ENCODE measurements around the gene TK1. TPM values are rescaled to one million over a fixed set of nuclear protein-coding genes. Genes with fewer than 3 reads are reported as not detected.

The TK1 gene
- total RNA-seq, 1 experiment from 2014 or later, result 190 TPM

DNA sequence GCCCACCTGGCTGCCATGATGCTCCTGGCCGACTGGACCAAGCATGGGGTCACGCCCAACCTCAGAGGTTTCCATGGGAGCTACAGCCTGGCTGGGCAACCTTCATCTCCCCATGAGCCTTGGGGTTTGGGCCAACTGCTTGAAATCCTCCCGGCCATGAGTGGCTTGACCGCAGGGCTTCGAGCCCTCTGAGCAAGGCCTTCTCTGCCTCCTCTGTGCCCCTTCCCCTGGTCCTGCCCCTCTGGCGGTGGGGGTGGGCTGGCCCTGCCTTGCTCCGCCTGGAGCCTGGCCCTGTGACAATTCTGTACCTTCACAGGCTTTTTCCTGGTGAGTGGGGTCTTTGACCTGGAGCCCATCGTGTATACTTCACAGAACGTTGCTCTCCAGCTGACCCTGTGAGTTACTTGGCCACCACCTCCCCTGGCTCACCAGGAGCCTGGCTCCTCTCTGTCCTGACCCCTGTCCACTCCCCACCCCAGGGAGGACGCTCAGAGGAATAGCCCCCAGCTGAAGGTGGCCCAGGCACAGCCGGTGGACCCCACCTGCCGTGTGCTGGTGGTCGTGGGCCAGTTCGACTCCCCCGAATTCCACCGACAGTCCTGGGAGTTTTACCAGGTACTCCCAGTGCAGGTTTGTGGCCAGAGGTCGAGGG, 18.4 kb upstream of the TK1 start:
- no peak overlapping the region for H3K4me3 ChIP-seq (ENCODE audit: low read depth, low read length)
- no peaks in the 10 kb centered on the region for H3K27me3 ChIP-seq (replicated peaks; ENCODE audit: control insufficient read depth, insufficient read depth, low read length)
- no peaks in the 10 kb centered on the region for H3K4me1 Mint-ChIP-seq (ENCODE audit: low read depth, unreplicated experiment)
- H3K4me1 ChIP-seq, result no peaks in the 10 kb centered on the region
- intact Hi-C loops (cut with micrococcal nuclease; ENCODE audit: unreplicated experiment), result no loop called here
- no peak for DNase-seq
- H3K36me3 Mint-ChIP-seq (ENCODE audit: insufficient read depth, unreplicated experiment), result peaks cover 4% of the 10 kb centered on the region
- ChIA-PET CTCF (interaction anchor here (1.7 to 2.9 kb wide), 2 partner anchors 19 to 29 kb away, joined by 4 to 9 read pairs; partner anchors contain the start of genes AFMID and TK1), POLR2A (interaction anchor here (1.0 kb wide), 1 partner anchor 18 kb away, joined by 3 read pairs; the partner anchor contains the start of genes AFMID and TK1)
- H3K9me3 Mint-ChIP-seq (ENCODE audit: unreplicated experiment), result no peaks in the 10 kb centered on the region
- BruUV-seq (replicated peaks), result no TSS peak
- TF ChIP-seq, protein P1, sequence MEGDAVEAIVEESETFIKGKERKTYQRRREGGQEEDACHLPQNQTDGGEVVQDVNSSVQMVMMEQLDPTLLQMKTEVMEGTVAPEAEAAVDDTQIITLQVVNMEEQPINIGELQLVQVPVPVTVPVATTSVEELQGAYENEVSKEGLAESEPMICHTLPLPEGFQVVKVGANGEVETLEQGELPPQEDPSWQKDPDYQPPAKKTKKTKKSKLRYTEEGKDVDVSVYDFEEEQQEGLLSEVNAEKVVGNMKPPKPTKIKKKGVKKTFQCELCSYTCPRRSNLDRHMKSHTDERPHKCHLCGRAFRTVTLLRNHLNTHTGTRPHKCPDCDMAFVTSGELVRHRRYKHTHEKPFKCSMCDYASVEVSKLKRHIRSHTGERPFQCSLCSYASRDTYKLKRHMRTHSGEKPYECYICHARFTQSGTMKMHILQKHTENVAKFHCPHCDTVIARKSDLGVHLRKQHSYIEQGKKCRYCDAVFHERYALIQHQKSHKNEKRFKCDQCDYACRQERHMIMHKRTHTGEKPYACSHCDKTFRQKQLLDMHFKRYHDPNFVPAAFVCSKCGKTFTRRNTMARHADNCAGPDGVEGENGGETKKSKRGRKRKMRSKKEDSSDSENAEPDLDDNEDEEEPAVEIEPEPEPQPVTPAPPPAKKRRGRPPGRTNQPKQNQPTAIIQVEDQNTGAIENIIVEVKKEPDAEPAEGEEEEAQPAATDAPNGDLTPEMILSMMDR (IDR thresholded peaks at IDR 0.05; ENCODE audit: insufficient read depth in 1 of 2, low read depth in 1 of 2, low read length in 1 of 2, severe bottlenecking in 1 of 2, unreplicated experiment in 1 of 2), result no peak
- H3K27ac Mint-ChIP-seq (ENCODE audit: unreplicated experiment), result no peak overlapping the region
- no peaks in the 10 kb centered on the region for H3K9me3 ChIP-seq
- peaks cover 2% of the 10 kb centered on the region for H3K36me3 ChIP-seq (ENCODE audit: control insufficient read depth, insufficient read depth, low read length)
- no peak overlapping the region for H3K4me3 Mint-ChIP-seq (ENCODE audit: unreplicated experiment)
- H3K27me3 Mint-ChIP-seq (ENCODE audit: insufficient read depth, unreplicated experiment), result no peaks in the 10 kb centered on the region

DNA sequence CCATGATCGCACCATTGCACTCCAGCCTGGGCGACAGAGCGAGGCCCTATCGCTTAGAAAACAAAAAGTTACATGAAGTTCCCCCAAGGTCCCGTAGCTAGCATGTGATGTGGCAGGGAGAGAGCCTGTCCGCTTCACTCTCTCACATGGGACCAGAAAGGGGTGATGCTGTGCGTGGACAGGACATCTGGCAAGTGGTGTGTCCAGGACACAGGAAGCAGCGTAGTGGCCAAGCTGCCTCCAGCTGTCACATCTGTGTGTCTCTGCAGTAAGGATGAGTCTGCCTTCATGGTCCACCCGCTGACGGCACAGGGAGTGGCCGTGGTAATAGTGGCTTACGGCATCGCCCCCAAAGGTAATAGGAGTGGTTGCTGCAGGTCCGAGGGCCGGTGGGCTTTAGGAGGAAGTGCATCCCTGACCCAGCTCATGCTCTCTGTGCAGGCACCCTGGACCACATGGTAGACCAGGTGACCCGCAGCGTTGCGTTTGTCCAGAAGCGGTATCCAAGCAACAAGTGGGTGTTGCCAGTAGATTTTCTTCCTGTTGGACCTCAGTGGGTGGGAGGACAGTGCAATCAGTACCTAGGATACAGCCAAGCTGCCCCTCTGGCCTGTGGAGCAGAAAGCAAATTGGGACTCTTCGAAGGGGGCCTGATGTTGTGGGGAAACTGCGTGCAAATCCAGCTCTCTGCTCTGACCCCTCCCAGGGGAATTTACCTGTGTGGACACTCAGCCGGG, 17.7 kb upstream of the TK1 start:
- no peak overlapping the region for H3K27ac Mint-ChIP-seq (ENCODE audit: unreplicated experiment)
- no peak overlapping the region for H3K4me3 Mint-ChIP-seq (ENCODE audit: unreplicated experiment)
- CTCF ChIA-PET, result interaction anchor here (1.7 to 2.9 kb wide), 2 partner anchors 18 to 28 kb away, joined by 4 to 9 read pairs; partner anchors contain the start of genes AFMID and TK1
- Histone ChIP-seq H3K9me3 (no peaks in the 10 kb centered on the region), H3K36me3 (ENCODE audit: control insufficient read depth, insufficient read depth, low read length) (peaks cover 2% of the 10 kb centered on the region), H3K4me1 (peaks cover 2% of the 10 kb centered on the region), H3K27me3 (replicated peaks; ENCODE audit: control insufficient read depth, insufficient read depth, low read length) (no peaks in the 10 kb centered on the region), H3K4me3 (ENCODE audit: low read depth, low read length) (no peak overlapping the region)
- intact Hi-C loops (cut with micrococcal nuclease; ENCODE audit: unreplicated experiment), result no loop called here
- peaks cover under 1% of the 10 kb centered on the region for H3K36me3 Mint-ChIP-seq (ENCODE audit: insufficient read depth, unreplicated experiment)
- no peaks in the 10 kb centered on the region for H3K4me1 Mint-ChIP-seq (ENCODE audit: low read depth, unreplicated experiment)
- no peaks in the 10 kb centered on the region for H3K9me3 Mint-ChIP-seq (ENCODE audit: unreplicated experiment)
- BruUV-seq (replicated peaks), result no TSS peak
- POLR2A ChIA-PET, result interaction anchor here (1.0 kb wide), 1 partner anchor 18 kb away, joined by 3 read pairs; the partner anchor contains the start of genes AFMID and TK1
- no peak for DNase-seq
- TF ChIP-seq, protein P1 (IDR thresholded peaks at IDR 0.05; ENCODE audit: insufficient read depth in 1 of 2, low read depth in 1 of 2, low read length in 1 of 2, severe bottlenecking in 1 of 2, unreplicated experiment in 1 of 2), result no peak
- no peaks in the 10 kb centered on the region for H3K27me3 Mint-ChIP-seq (ENCODE audit: insufficient read depth, unreplicated experiment)

DNA sequence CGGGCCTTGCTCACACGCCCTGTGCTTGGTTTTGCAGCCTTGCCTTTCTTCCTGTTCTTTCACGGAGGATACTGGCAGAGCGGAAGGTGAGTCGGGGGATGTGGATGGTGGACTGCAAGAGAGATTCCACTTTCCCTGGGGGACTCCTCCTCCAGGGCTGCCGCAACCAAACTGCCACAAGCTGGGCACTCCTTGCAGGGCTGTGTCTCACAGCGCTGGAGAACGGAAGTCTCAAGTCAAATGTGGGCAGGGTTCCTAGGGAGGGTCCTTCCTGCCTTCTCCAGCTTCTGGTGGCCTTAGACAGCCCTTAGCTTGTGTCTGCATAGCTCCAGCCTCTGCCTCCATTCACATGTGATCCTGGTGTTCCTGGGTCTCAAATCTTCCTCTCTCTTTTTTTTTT, 15.8 kb upstream of the TK1 start:
- POLR2A ChIA-PET, result interaction anchor here (1.3 kb wide), 1 partner anchor 16 kb away, joined by 4 read pairs; the partner anchor contains the start of genes AFMID and TK1
- TF ChIP-seq, protein P1 (IDR thresholded peaks at IDR 0.05; ENCODE audit: insufficient read depth in 1 of 2, low read depth in 1 of 2, low read length in 1 of 2, severe bottlenecking in 1 of 2, unreplicated experiment in 1 of 2), result no peak
- Mint-ChIP-seq H3K4me1 (ENCODE audit: low read depth, unreplicated experiment) (peaks cover 8% of the 10 kb centered on the region), H3K27me3 (ENCODE audit: insufficient read depth, unreplicated experiment) (no peaks in the 10 kb centered on the region), H3K9me3 (ENCODE audit: unreplicated experiment) (no peaks in the 10 kb centered on the region), H3K4me3 (ENCODE audit: unreplicated experiment) (no peak overlapping the region), H3K36me3 (ENCODE audit: insufficient read depth, unreplicated experiment) (peaks cover 15% of the 10 kb centered on the region), H3K27ac (ENCODE audit: unreplicated experiment) (no peak overlapping the region)
- H3K36me3 ChIP-seq (ENCODE audit: control insufficient read depth, insufficient read depth, low read length), result peaks cover 4% of the 10 kb centered on the region
- no TSS peak for BruUV-seq (replicated peaks)
- DNase-seq, result no peak
- H3K9me3 ChIP-seq, result no peaks in the 10 kb centered on the region
- H3K4me1 ChIP-seq, result peaks cover 11% of the 10 kb centered on the region
- H3K4me3 ChIP-seq (ENCODE audit: low read depth, low read length), result no peak overlapping the region
- CTCF ChIA-PET, result no interaction called here
- intact Hi-C loops (cut with micrococcal nuclease; ENCODE audit: unreplicated experiment), result no loop called here
- H3K27me3 ChIP-seq (replicated peaks; ENCODE audit: control insufficient read depth, insufficient read depth, low read length), result no peaks in the 10 kb centered on the region
